Renal cortical epithelial cell (primary cell): ENCODE results near the gene LRRC9. TPM values are rescaled to one million over a fixed set of nuclear protein-coding genes. Genes with fewer than 3 reads are reported as not detected.
"Not testable (repeated sequence)": the region's sequence is repeated elsewhere in the genome, so short reads cannot be mapped to it uniquely, and the experiment has no call there.

Source experiments
- DNase-seq: peaks from one replicate; pipeline ENCODE4 v3.0.0-alpha.2; 2011; ENCODE audit warnings: low read depth
- total RNA-seq: library from RNA; depleted of rRNA; stranded (reverse); fragments of >200 nt; gene quantifications from 2 replicates; pipeline ENCODE4 v1.2.3, GENCODE V29; 2014

Gene LRRC9
- total RNA-seq, 1 donor from 2014 or later: 0.05 TPM

DNA sequence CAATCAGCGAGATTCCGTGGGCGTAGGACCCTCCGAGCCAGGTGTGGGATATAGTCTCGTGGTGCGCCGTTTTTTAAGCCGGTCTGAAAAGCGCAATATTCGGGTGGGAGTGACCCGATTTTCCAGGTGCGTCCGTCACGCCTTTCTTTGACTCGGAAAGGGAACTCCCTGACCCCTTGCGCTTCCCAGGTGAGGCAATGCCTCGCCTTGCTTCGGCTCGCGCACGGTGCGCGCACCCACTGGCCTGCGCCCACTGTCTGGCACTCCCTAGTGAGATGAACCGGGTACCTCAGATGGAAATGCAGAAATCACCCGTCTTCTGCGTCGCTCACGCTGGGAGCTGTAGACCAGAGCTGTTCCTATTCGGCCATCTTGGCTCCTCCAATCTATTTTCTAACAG, 32.2 kb downstream of the LRRC9 start:
- not testable (repeated sequence) for DNase-seq

DNA sequence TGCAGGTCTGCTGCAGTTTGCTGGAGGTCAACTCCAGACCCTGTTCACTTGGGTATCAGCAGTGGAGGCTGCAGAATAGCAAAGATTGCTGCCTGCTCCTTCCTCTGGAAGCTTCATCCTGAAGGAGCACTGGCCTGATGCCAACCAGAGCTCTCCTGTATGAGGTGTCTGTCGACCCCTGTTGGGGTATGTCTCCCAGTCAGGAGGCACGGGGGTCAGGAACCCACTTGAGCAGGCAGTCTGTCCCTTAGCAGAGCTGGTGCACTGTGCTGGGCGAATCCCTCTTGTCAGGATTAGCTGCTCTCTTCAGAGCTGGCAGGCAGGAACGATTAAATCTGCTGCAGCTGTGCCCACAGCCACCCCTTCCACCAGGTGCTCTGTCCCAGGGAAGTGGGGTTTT, 37.9 kb downstream of the LRRC9 start:
- DNase-seq: not testable (repeated sequence)

DNA sequence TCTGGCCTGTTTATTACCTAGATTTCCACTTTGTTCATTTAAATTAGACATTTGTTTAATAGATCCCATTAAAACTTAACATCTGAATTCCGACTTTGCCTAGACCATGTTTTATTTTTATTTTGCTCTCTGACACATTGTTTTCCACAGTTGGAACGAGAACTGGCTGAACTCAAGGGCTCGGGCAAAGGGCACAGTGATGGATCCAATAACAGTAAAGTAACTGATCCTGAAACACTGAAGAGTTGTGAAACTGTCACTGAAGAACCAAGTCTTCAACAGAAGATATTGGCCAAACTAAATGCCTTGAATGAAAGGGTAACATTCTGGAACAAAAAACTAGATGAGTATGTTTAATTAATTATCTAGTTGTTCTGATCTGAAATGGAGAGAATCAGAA, 39.7 kb downstream of the LRRC9 start:
- no peak for DNase-seq

DNA sequence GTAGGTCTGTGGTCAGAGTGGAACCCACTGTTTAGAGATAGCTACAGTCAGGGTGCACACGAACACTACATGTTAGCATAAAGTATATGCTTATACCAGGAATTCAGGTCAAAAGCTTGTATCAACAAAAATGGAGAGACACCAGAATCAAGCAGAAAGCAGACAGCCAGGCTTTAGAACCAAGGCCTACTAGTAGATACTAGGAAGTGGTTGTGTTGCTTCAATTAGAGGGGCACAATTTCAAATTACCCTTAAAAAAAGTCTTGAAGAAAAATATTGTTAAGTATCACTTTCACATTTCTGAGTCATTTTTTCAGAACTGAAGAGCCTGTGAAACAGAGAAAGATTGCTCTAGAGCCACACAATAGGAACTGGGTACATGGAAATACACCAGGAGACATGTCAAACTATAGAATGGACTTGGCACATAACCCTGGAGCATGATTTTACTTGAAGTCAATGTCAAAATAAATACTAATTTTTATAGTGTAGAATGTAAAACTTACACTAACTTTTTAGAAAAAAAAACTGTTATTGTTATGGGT, 41.6 kb downstream of the LRRC9 start:
- no peak for DNase-seq

DNA sequence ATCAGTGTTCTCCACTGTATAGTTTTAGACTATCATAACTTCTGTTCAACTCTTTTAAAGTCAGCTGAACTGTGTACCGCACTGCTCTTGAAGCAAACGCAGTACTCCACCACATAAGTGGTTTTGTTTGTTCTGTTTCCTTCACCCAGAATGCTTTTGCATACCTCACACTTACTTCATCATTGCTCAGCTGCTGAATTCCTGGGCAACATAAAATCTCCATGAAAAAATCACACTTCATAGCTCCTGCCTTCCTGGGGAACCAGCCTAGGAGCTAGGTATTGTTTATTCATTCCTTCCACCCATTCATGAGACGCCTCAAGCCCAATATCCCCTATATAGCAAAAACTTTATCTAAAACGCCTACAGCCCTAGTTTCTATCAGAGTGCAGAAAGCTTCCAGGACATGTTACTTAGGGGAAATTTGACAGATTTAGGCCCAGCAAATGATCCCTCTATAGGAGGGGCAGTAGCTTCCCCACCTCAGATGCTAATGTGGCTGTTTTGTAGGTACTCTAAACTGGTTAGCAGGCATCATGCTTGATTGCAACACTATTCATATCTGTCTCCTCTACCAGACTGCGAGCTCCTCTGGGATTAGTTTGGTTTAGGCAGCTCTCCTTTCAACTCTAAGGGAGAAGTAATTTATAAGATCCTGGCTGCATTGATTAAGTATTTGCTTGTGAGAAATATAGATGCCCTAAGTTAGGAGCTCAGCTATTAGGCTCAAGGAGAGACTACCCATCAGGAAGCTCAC, 44.5 kb downstream of the LRRC9 start:
- DNase-seq: peak; percentile 40

DNA sequence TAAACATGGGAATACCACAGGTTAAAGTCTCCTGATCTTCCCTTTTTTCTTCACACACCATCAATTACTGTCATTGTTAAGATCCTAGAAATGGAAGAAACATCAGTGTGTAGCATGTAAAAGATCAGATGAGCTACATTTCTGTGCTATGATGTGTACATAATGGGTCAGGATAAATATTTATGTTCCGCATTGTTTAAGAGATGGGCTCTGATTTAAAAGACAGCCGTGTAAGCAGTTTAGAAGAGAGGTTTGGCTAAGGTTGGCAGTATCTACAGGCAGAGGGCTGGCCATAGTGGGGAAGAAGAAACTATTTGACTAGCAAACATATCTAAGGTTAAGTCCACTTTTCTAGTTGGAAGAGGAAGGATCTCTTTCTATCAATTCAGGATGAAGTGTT, 49.4 kb downstream of the LRRC9 start:
- no peak for DNase-seq

DNA sequence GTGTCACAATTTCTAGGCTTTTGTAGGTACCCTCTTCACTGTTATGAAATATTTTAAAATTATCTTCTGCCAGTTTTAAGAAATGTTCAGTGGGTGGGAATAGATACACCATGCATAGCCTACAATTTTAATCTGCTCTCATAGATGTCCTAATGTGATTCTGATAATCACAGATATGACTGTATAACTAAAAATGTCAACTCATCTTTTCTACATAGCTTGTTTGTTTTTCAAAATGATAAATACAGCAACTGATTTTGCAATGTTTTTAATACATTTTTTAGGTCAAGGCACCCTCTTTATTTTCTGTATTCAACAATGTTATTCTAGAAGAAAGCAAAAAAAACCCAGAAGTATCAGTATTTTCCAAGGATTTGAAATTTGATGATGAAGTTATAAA, 61.6 kb downstream of the LRRC9 start:
- no peak for DNase-seq

DNA sequence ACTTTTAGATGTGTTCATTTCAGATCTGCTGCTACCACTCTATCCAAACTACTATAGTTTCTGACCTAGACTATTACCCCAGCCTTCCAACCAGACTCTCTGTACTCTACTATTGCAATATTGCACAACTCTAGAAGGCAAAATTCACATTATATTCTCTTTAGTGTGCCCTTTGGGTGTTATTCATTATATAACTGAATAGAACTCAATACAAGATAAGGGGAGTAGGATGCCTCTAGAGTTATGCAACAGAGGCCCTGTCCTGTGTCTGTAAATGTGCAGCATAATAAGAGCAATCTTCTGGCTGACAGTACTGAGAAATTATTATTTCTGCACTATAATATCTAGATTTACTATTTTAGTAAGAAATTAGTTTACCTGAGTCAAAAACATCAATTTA, 63.1 kb downstream of the LRRC9 start:
- DNase-seq: no peak

DNA sequence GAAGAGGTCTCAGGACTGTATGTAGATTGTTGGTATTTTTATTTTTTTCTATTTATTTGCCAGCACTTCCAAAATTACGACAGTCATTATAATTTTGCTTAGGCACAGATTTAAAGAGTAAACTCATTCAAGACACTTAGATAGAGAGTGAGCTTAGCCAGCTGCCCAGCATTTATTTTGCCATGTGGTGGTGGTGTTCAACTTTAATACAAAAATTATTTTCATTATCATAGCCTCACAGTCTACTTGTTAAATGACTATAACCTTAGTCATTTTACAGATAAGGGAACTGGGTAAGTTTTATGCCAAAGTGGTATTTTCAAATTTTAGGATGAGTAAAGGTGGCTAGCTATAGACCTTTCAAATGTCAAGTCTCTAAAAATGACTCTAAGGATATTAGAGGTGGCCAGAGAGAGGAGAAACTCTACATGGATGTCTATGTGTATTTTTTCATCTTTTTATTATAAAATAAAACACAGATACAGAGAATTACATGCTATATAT, 66.7 kb downstream of the LRRC9 start:
- DNase-seq: no peak

DNA sequence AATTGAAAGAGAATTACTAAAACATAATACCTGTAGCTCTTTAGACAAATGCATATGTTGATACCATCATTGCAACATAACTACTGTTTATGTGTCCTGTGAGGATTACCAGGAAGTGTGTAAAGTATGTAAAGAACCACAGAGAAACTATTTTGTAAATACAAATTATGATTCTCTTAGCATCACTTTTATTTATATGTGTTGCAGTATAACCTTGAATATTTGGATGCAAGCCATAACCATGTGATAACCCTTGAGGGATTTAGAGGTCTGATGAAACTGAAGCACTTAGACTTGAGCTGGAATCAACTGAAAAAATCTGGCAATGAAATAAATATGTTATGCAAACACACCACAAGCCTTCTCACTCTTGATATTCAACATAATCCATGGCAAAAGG, 77.5 kb downstream of the LRRC9 start:
- peak; percentile 2 for DNase-seq

DNA sequence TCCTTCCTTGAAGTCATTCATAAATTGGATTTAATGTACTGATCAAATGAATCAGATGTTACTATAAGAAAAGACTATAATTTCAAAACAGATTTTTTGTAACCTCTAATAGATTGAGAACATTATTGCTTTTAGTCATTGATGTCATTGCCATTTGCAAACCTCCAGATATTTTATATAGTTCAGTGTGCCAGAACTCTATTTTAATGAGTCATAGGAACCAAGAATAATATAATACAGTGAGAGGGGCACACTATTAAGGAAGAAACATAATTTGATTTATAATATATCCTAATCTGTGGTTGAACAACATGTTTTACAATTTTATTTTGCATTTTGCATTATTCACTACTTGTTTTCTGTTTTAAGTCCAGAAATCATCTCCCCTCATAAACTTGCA, 78.0 kb downstream of the LRRC9 start:
- DNase-seq: no peak

DNA sequence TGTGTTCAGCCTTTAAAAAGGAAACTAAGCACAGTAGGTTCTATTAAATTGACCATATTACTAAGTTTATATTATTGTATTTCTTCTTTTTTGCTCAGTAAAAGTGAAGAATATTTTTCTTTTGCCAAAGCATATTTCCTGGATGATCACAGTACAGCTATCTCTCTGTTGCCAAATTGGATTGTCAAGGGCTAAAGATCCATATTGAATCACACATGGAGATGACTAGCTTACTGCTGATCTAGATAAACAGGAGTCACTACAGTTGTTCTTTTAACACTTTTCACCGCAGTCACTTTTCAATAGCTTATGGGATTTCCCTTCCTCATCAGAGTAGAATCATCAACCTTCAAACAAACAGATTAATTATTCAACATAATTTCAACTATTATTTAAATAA, 78.6 kb downstream of the LRRC9 start:
- DNase-seq: no peak

DNA sequence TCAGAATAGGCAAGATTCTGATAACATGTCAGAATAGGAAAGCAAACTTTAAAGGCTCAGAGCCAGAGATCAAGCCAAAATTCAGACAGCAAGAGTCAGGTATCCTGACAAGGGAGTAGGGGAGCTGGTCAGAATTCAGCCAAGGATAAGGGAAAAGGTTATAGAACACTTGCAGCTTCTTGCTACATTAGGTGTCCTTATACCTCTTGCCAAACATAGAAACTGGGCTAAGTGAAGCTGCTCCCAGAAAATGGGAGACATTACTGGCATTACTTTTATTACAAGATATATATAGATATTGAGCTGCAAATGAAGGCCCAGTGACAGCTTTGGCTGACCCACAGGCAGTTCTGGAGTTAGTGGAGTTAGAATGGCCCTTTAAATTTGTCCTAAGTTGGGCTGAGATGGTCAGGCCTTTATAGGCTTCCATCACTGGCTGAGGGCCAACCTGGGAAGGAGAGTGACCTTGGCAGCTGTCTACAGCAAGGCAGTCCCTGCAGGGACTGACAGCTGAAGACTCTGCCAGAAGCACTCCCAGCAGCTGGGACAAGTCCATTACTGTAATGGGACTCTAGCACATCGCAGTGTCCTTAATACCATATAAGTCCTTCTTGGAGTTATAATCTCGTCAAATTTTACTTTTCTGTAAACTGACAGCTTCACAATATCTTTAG, 83.0 kb downstream of the LRRC9 start:
- DNase-seq: no peak

DNA sequence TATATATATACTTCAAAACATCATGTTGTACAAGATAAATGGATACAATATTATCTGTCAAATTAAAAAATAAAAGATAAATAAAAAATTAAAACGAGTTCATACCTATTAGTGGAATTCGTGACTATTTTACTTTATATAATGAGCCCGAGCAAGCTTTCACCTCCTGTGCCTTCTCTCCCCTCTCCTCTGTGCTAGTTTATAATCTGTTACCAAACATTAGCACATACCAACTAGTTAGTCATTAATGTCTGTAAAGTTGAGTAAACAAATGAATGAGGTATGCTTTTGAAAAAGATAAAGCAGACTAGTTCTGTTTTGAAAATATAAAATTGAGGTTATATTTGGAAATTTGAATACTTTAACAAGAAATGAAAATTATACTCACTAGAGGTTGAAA, 84.0 kb downstream of the LRRC9 start:
- DNase-seq: peak; percentile 58

DNA sequence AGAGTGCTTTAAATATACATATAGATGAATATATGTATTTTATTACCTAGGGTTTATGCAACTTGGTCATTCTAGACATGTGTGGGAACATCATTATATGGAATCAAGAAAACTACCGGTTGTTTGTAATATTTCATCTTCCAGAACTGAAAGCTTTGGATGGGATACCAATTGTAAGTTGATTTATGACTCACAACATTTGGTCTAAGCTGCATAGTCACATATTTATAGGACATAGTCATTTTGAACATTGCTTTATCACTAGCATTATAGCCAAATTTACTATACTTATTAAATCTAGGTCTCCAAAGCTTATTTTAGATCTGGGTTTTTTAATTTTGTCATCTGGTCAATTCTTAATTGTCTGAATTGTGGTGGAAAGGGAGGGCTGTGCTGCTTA, 88.1 kb downstream of the LRRC9 start:
- DNase-seq: no peak

DNA sequence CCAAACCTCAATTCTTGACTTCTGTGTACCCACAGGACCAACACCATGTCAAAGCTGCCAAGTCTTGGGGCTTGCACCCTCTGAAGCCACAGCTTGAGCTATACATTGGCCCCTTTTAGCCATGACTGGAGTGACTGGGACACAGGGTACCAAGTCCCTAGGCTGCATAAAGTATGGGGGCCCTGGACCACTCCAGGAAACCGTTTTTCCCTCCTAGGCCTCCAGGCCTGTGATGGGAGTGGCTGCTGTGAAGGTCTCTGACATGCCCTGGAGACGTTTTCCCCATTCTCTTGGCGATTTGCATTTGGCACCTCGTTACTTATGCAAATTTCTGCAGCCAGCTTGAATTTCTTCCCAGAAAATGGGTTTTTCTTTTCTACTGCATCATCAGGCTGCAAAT, 90.3 kb downstream of the LRRC9 start:
- DNase-seq: not testable (repeated sequence)

DNA sequence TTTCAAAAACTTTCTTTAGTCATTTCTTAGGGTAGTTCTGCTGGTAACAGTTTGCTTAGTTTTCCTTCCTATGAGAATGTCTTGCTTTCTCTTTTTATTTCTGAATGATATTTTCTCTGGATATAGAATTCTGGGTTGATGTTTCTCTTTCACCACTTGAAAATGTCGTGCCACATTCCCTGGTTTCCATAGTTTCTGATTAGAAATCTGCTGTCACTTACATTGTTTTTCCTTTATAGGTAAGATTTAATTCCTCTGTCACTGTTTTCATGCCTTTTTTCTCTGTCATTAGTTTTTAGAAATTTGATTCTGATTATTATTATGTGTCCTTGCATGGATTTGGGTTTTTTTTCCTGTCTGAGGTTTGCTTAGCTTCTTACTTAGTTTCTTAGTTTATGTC, 94.5 kb downstream of the LRRC9 start:
- DNase-seq: no peak

DNA sequence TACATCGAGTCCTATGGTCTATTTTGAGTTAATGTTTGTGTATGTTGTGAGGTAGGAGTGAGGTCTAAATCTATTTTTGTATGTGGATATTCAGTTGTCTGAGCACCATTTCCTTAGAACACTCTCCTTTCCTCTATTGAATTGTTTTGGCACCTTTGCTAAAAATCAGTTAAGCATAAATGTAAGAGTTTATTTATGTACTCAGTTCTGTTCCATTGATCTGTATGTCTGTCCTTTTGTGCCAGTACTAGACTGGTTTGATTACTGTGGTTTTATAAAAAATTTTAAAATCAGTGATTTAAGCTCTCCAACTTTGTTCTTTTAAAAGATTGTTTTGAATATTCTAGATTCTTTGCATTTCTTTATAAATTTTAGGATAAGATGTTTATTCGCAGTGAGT, 101.7 kb downstream of the LRRC9 start:
- no peak for DNase-seq

DNA sequence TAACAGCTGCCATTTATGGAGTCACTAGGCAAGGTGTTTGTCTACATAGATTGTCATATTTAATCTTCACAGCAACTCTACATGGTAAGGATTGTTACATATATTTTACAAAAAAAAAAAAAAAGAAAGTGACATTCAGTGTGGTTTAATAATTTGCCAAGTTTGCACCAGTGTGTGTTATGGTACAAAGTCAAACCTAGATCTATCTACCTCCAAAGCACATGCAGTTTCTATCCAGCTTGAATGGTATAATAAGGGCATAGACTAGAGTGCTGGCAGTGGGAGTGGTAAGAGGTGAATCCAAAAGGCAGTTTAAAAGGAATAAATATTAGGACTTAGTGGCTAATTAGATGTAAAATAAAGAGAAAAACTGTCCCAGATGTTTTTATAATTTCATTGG, 105.6 kb downstream of the LRRC9 start:
- DNase-seq: no peak

DNA sequence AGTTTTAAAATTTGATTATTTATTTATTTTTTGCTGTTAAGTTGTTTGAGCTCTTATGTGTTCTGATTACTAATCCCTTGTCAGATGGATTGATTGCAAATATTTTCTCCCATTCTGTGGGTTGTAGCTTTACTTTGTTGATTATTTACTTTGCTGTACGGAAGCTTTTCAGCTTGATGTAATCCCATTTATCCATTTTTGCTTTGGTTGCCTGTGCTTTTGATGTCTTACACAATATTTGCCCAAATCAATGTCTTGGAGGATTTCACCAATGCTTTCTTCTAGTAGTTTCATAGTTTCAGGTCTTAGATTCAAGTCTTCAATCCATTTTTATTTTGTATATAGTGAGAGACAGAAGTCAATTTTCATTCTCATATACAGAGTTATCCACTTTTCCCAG, 115.2 kb downstream of the LRRC9 start:
- DNase-seq: no peak

DNA sequence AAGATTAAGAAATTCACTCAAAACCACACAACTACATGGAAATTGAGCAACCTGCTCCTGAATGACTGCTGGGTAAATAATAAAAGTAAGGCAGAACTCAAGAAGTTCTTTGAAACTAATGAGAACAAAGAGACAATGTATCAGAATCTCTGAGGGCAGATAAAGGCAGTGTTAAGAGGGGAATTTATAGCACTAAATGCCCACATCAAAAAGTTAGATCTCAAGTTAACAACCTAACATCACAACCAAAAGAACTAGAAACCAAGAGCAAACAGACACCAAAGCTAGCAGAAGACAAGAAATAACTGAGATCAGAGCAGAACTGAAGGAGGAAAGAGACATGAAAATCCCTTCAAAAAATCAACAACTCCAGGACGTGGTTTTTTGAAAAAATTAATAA, 128.0 kb downstream of the LRRC9 start:
- not testable (repeated sequence) for DNase-seq

DNA sequence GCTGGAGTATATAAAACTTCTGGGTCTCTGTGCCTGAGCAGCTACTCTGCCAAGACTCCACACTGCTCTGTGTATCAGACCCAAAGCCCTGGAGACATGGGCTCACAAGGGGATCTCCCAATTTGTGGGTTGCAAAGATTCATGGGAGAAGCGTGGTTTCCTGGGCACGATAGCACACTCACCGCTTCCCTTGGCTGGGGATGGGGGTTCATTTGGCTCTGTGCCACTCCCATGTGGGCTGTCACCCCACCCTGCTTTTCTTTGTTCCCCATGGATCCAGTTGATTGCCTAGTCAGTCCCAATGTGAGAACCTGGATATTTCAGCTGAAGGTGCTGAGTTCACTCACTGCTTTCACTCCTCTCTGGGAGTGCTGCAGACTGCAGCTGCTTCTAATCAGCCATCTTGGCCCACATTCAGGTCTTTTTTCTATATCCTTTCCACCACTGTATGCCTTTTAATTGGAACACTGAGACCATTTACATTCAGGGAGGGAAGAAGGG, 131.8 kb downstream of the LRRC9 start:
- no peak for DNase-seq

DNA sequence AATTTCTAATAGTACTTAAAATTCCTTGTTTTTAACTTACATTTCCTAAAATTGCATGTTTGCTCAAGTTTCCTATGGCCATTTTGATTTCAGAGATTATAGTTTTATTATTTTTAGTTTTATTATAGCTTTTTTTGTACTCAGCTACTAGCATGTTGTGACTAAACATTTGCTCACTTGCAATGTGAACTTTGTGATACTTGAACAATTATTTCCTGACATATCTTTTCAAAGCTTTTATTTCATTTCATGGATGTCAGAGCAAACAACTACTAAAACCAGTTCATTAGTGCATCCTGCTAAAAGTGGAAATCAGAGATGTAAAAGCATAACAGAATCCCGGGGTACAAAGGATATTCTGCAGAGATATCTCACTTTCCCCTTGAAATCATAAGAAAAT, 138.1 kb downstream of the LRRC9 start:
- no peak for DNase-seq
